ENCODE data around the gene BRD1. TPM values are rescaled to one million over a fixed set of nuclear protein-coding genes. Genes with fewer than 3 reads are reported as not detected.
"Not testable (repeated sequence)": the region's sequence is repeated elsewhere in the genome, so short reads cannot be mapped to it uniquely, and the experiment has no call there.

The BRD1 gene
- total RNA-seq, 4 donors from 2014 or later = 44.6 to 74.9 (median 60.4) TPM

DNA sequence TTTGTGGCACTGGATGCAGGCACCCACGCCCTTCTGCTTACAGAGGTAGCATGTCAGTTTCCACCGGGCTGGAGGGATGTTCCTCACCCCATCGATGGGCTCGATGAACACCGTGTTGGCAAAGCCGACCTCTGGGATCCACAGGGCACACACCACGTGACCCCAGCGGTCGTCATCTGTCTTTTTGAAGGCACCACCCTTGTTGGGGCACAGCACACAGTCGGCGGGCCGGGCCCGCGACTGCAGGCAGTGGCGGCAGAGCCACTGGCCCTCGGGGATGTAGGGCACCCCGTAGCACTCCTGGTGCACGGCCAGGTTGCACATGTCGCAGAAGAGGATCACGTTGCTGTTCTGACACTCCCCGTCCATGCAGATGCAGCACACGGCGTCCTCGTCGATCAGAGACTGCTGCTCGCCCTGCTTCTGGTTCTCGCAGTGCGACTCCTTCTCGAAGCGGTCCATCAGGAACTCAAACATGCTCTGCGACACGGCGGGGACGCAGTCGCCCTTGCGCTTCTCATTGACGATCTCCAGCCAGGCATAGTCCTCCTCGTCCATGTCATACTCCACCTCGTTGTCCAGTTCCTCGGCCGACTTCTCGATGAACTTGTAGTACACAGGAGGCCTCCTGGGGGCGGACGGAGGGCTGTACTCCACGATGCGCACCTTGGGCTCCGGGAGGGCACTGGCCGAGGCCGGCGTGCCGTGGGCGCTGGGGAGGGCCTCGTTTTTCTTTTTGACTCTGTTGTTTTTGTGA lies 4.2 kb downstream of the BRD1 start:
- no peak for TF ChIP-seq EP300 (IDR thresholded peaks at IDR 0.05)
- no peak for TF ChIP-seq POLR2A (IDR thresholded peaks at IDR 0.05)
- TF ChIP-seq, protein P1, sequence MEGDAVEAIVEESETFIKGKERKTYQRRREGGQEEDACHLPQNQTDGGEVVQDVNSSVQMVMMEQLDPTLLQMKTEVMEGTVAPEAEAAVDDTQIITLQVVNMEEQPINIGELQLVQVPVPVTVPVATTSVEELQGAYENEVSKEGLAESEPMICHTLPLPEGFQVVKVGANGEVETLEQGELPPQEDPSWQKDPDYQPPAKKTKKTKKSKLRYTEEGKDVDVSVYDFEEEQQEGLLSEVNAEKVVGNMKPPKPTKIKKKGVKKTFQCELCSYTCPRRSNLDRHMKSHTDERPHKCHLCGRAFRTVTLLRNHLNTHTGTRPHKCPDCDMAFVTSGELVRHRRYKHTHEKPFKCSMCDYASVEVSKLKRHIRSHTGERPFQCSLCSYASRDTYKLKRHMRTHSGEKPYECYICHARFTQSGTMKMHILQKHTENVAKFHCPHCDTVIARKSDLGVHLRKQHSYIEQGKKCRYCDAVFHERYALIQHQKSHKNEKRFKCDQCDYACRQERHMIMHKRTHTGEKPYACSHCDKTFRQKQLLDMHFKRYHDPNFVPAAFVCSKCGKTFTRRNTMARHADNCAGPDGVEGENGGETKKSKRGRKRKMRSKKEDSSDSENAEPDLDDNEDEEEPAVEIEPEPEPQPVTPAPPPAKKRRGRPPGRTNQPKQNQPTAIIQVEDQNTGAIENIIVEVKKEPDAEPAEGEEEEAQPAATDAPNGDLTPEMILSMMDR (IDR thresholded peaks at IDR 0.05) = no peak
- DNase-seq (ENCODE audit: low spot score in 2 of 2) = no peak
- peaks cover 0 to 59% (median 17%) of the 10 kb centered on the region in 3 donors for H3K36me3 ChIP-seq
- peaks cover 0 to 62% (median 24%) of the 10 kb centered on the region in 4 donors for H3K4me1 ChIP-seq
- H3K27ac ChIP-seq = no peak overlapping the region
- H3K27me3 ChIP-seq = no peaks in the 10 kb centered on the region
- no peak overlapping the region for H3K4me3 ChIP-seq
- 93% methylated on average over 47 to 53 of the region's 53 CpGs for WGBS, 2 donors
- no peaks in the 10 kb centered on the region for H3K9me3 ChIP-seq

DNA sequence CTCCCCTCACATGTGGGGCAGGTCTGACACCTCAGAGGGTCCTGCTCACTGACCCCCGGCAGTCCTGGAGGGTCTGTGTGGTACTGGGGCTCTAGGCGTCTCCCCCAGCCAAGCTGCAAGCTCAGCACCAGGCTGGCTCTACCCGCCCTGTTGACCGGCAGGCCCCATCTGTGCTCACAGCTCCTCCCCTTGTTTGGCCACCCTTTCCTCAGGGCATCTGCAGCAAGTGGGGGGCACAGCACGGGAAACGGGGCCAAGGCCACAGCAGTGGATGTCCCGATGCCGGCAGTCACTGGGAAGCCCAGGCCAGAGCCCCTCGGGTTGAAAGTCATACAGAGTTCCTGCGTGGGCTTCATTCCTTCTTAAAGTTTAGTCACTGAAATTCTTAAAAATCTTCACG lies 5.9 kb downstream of the BRD1 start:
- not testable (repeated sequence) for H3K27ac ChIP-seq; DNase-seq (ENCODE audit: low spot score in 2 of 2); H3K27me3 ChIP-seq; H3K4me3 ChIP-seq; H3K9me3 ChIP-seq
- H3K36me3 ChIP-seq = peaks cover 0 to 77% (median 17%) of the 10 kb centered on the region in 3 donors
- 65 to 73% methylated on average over 10 to 11 of the region's 11 CpGs for WGBS, 2 donors
- H3K4me1 ChIP-seq = peaks cover 0 to 73% (median 24%) of the 10 kb centered on the region in 4 donors

DNA sequence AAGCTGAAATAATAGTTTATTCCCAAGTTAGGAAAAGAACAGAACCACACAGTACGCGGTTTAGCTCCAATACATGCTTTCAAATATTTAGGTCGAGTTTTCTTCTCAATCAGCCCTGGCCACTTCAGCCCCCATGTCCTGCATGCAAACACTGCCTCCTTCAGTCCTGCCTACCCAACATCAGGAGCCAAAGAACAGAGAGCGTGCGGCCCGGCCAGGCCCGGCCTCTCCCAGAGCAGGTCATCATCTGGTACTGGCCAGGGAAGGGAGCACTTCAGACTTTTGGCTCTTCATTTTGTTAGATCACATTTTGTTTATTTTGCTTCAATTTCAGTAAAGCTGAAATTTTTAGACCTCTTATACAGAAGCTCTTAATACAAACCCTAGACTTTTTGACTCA lies 6.7 kb downstream of the BRD1 start:
- WGBS, 2 donors = 49 to 51% methylated on average over 7 of the region's 7 CpGs
- H3K27me3 ChIP-seq = no peaks in the 10 kb centered on the region
- no peak overlapping the region for H3K27ac ChIP-seq
- no peaks in the 10 kb centered on the region for H3K9me3 ChIP-seq
- DNase-seq (ENCODE audit: low spot score in 2 of 2) = no peak
- no peak for TF ChIP-seq POLR2A (IDR thresholded peaks at IDR 0.05)
- no peak for TF ChIP-seq EP300 (IDR thresholded peaks at IDR 0.05)
- TF ChIP-seq, protein P1 (IDR thresholded peaks at IDR 0.05) = no peak
- no peak overlapping the region for H3K4me3 ChIP-seq
- peaks cover 0 to 84% (median 17%) of the 10 kb centered on the region in 3 donors for H3K36me3 ChIP-seq
- H3K4me1 ChIP-seq = peaks cover 0 to 75% (median 20%) of the 10 kb centered on the region in 4 donors

DNA sequence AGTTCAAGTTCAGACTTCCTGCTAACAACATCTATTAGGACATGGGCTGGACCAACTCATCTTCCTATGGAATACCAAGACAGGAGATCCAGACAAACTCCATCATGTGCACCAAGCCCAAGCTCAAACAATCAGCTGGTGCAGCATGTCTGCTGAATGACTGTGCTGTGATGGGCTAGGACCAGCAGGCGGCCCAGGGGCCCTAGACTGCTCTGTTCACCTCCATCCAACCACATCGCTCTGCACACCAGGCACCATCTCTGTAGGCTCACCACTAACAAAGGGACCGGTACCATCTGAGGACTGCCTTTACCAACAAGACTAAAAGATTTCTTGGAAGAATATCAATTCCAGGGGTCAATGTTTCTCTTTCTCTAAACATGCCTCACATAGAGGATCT lies 10.3 kb downstream of the BRD1 start:
- TF ChIP-seq EP300 (IDR thresholded peaks at IDR 0.05) (no peak), POLR2A (IDR thresholded peaks at IDR 0.05) (no peak)
- TF ChIP-seq, protein P1 (IDR thresholded peaks at IDR 0.05) = no peak
- H3K9me3 ChIP-seq = no peaks in the 10 kb centered on the region
- 70 to 78% methylated on average over 3 of the region's 3 CpGs for WGBS, 2 donors
- H3K4me1 ChIP-seq = peaks cover 0 to 71% (median 0%) of the 10 kb centered on the region in 4 donors
- no peak overlapping the region for H3K4me3 ChIP-seq
- H3K36me3 ChIP-seq = peaks cover 0 to 86% (median 3%) of the 10 kb centered on the region in 3 donors
- H3K27me3 ChIP-seq = no peaks in the 10 kb centered on the region
- no peak for DNase-seq (ENCODE audit: low spot score in 2 of 2)
- H3K27ac ChIP-seq = no peak overlapping the region

DNA sequence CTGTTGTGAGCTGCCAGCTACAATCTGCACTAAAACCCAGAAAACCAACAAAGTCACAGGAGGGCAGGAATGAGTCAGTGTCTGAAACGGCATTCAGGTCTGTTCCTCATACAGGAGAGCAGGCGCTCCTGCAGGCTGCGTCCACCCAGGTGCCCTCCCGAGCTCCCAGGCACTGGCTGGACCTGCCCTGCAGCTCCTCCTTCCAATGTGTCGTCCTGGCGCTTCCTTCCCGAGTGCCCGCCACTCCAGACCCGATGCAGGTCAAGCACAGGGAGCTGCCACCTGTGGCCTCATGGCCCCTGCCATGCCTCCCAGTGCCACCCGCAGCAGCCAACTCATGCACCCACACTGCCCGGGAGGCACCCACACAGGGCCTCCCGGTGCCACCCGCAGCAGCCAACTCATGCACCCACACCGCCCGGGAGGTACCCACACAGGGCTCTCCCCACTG lies 12.0 kb downstream of the BRD1 start:
- Histone ChIP-seq H3K36me3 (peaks cover 0 to 74% (median 0%) of the 10 kb centered on the region in 3 donors), H3K9me3 (no peaks in the 10 kb centered on the region), H3K27me3 (no peaks in the 10 kb centered on the region), H3K27ac (no peak overlapping the region), H3K4me1 (peaks cover 0 to 66% (median 3%) of the 10 kb centered on the region in 4 donors), H3K4me3 (no peak overlapping the region)
- TF ChIP-seq, protein P1 (IDR thresholded peaks at IDR 0.05) = no peak
- no peak for TF ChIP-seq EP300 (IDR thresholded peaks at IDR 0.05)
- no peak for TF ChIP-seq POLR2A (IDR thresholded peaks at IDR 0.05)
- WGBS, 2 donors = 85% methylated on average over 15 of the region's 15 CpGs
- DNase-seq (ENCODE audit: low spot score in 2 of 2) = no peak
